Cardiac muscle cell (in vitro differentiated cells and primary cell): ENCODE results near the gene CCDC188. TPM values are rescaled to one million over a fixed set of nuclear protein-coding genes. Genes with fewer than 3 reads are reported as not detected.
"Not testable (repeated sequence)": the region's sequence is repeated elsewhere in the genome, so short reads cannot be mapped to it uniquely, and the experiment has no call there.

ENCODE experiments used
- DNase-seq, 2 donors: peaks; one replicate each; pipeline versions ENCODE4 v3.0.0 to v3.0.0-alpha.2; 2010 to 2017; ENCODE audit warnings: low read depth in 1 of 2, low spot score in 1 of 2
- H3K27ac ChIP-seq: fragments of 200-600 bp; sonication (generic); 2 replicates; pipeline ENCODE4 v1.5.1; 2016
- H3K27me3 ChIP-seq: fragments of 200-600 bp; sonication (generic); 2 replicates; pipeline ENCODE4 v1.6.0; 2016; ENCODE audit warnings: control low read depth
- H3K36me3 ChIP-seq: fragments of 200-600 bp; sonication (generic); 2 replicates; pipeline ENCODE4 v1.5.1; 2016; ENCODE audit warnings: control low read depth
- H3K4me1 ChIP-seq: fragments of 200-600 bp; sonication (generic); 2 replicates; pipeline ENCODE4 v1.8.1; 2017; ENCODE audit warnings: low read depth, mild to moderate bottlenecking, mixed run types
- H3K4me3 ChIP-seq: fragments of 200-600 bp; sonication (generic); 2 replicates; pipeline ENCODE4 v1.5.1; 2016; ENCODE audit warnings: mild to moderate bottlenecking
- H3K9me3 ChIP-seq: fragments of 200-600 bp; sonication (generic); 2 replicates; pipeline ENCODE4 v1.5.1; 2017; ENCODE audit warnings: low read depth, mild to moderate bottlenecking, control low read depth
- polyA plus RNA-seq: library from polyadenylated mRNA; unstranded; fragments of >200 nt; fragmentation: Nextera tagmentation; extraction: Ambion mirVana; gene quantifications from 2 replicates; pipeline ENCODE4 v1.2.1, GENCODE V29; 2016
- total RNA-seq: library from RNA; depleted of rRNA; stranded (reverse); fragments of >200 nt; gene quantifications from 2 replicates; pipeline ENCODE4 v1.2.3, GENCODE V29; 2016
- TF ChIP-seq, protein P1 (sequence below): IDR thresholded peaks from 2 replicates; pipeline ENCODE4 v1.5.1; 2012; ENCODE audit warnings: low read depth, mild to moderate bottlenecking, low read length

CCDC188 gene
- total and polyA plus RNA-seq, 2 experiments from 2014 or later: not detected

DNA sequence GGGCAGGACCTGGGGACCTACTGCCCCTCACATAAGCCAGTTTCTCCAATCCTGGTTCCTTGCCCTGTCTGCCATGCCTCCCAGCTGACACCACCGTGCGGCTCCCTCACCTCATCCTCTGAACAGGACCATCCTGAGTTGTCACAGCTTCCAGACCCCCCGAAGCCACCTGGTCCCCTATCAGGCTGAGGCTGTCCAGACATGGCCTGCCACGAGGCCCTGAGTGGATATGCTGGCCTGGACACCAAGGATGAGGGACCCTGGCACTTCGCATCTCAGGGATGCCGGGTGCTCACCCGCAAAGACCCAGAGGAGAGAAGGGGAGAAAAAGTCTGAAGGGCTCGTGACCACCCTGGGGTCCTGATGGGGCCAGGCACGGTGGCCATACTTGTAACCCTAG, 15.8 kb upstream of the CCDC188 start:
- TF ChIP-seq, protein P1, sequence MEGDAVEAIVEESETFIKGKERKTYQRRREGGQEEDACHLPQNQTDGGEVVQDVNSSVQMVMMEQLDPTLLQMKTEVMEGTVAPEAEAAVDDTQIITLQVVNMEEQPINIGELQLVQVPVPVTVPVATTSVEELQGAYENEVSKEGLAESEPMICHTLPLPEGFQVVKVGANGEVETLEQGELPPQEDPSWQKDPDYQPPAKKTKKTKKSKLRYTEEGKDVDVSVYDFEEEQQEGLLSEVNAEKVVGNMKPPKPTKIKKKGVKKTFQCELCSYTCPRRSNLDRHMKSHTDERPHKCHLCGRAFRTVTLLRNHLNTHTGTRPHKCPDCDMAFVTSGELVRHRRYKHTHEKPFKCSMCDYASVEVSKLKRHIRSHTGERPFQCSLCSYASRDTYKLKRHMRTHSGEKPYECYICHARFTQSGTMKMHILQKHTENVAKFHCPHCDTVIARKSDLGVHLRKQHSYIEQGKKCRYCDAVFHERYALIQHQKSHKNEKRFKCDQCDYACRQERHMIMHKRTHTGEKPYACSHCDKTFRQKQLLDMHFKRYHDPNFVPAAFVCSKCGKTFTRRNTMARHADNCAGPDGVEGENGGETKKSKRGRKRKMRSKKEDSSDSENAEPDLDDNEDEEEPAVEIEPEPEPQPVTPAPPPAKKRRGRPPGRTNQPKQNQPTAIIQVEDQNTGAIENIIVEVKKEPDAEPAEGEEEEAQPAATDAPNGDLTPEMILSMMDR: no peak
- no peak for DNase-seq
- Histone ChIP-seq H3K9me3 (no peaks in the 10 kb centered on the region), H3K36me3 (no peaks in the 10 kb centered on the region), H3K4me3 (no peak overlapping the region), H3K27me3 (no peaks in the 10 kb centered on the region), H3K27ac (no peak overlapping the region), H3K4me1 (no peaks in the 10 kb centered on the region)

DNA sequence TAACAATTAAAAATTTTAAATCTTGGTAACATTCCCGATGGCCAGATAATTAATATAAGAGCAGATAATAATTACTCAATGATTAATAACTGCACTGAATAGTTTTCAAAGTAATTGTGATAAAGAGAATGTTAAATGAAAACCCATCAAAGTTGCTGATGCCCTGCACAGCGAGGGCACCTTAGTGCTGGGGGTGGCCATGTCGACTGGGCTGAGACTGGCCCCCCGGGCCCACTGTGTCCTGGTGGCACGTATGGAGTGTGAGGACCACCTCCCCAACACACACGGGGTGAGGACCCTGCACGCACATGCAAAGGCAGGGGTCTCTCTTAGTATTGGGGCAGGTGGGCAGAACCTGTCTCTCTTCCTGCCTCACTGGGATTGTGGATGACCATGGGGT, 15.1 kb upstream of the CCDC188 start:
- DNase-seq: no peak
- no peaks in the 10 kb centered on the region for H3K9me3 ChIP-seq
- no peak overlapping the region for H3K4me3 ChIP-seq
- H3K27me3 ChIP-seq: no peaks in the 10 kb centered on the region
- H3K36me3 ChIP-seq: no peaks in the 10 kb centered on the region
- no peak overlapping the region for H3K27ac ChIP-seq
- TF ChIP-seq, protein P1: no peak
- no peaks in the 10 kb centered on the region for H3K4me1 ChIP-seq

DNA sequence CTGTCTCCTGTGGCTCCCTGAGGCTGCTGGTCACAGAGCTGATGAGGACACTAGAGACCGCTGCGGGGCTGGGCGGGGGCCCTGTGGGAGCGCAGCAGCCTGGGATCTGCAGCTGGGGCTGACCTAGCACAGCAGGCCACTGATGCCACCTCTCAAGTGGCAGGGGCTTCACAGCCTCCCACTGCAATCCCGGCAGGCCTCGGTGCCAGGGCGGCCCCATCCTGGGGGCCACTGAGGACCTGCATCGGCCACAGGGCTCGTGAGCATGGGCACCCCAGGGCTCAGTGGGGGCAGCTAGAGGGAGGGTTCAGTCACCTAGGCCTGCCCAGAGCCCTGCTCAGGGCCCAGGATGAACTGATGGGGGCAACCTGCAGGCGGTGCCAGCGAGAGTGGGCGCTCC, 14.6 kb upstream of the CCDC188 start:
- no peak for DNase-seq
- TF ChIP-seq, protein P1: no peak
- Histone ChIP-seq H3K4me1 (no peaks in the 10 kb centered on the region), H3K36me3 (no peaks in the 10 kb centered on the region), H3K4me3 (no peak overlapping the region), H3K9me3 (no peaks in the 10 kb centered on the region), H3K27ac (no peak overlapping the region), H3K27me3 (no peaks in the 10 kb centered on the region)

DNA sequence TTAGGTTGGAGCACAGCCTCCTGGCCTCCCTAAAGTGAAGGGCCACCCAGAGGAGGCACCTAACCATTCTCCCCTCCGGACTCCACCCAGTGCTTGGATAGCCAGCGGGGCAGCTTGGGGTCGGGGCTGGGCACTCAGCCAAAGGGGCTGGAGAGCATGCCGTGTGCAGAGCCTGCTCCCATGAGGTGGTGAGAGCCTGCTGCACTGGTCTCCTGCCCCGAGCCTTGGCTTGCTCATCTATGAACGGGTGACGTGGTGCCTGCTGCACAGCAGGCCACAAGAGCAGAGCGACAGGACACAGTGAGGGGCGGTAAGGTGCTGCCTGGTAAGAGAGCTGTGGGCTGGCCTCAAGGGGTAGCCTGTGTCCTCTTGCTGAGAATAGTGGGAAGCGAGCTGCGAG, 14.0 kb upstream of the CCDC188 start:
- TF ChIP-seq, protein P1: no peak
- no peaks in the 10 kb centered on the region for H3K36me3 ChIP-seq
- H3K4me1 ChIP-seq: no peaks in the 10 kb centered on the region
- H3K27ac ChIP-seq: no peak overlapping the region
- H3K27me3 ChIP-seq: no peaks in the 10 kb centered on the region
- no peaks in the 10 kb centered on the region for H3K9me3 ChIP-seq
- DNase-seq: no peak
- no peak overlapping the region for H3K4me3 ChIP-seq

DNA sequence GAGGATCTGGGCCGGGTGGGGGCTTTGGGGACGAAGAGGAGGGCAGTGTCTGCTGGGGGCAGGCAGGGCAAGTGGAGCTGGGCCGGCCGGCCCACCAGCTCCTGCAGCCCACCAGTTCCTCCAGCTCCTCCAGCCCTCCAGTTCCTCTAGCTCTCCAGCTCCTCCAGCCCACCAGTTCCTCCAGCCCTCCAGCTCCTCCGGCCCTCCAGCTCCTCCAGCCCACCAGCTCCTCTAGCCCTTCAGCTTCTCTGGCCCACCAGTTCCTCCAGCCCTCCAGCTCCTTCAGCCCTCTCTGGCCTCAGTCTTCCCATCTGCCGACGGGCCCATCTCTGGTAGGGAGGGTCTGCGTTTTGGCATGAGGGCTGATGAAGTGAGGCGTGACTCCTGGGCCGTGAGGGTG, 9.2 kb upstream of the CCDC188 start:
- no peak for DNase-seq
- Histone ChIP-seq H3K4me1 (no peaks in the 10 kb centered on the region), H3K27ac (no peak overlapping the region), H3K36me3 (no peaks in the 10 kb centered on the region), H3K9me3 (no peaks in the 10 kb centered on the region), H3K4me3 (no peak overlapping the region), H3K27me3 (no peaks in the 10 kb centered on the region)
- TF ChIP-seq, protein P1: no peak

DNA sequence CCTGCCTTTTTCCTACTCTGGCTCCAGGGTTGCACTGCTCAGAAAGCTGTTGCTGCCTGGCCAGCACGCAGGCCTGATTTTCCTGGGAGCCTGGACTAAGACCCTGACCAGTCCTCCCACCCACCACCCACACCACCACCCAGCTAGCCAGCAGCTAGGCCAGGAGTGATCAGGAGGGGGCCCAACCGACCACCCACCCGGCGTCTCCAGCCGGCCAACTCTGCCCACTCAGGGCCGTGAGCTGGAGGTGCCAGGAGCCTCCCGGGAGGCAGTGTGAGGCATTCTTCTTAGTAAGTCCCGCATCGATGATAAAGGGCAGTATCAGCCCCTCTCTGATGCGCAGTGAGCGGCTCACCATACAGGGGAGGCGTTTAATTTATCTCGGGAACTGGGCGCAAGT, 8.7 kb upstream of the CCDC188 start:
- not testable (repeated sequence) for H3K36me3 ChIP-seq, H3K4me1 ChIP-seq, H3K27ac ChIP-seq, H3K9me3 ChIP-seq, H3K27me3 ChIP-seq, DNase-seq, H3K4me3 ChIP-seq
